Measurements from ENCODE around the gene ANKRD13D. TPM values are rescaled to one million over a fixed set of nuclear protein-coding genes. Genes with fewer than 3 reads are reported as not detected.

Gene ANKRD13D
- total and polyA plus RNA-seq, 2 of the 8 experiments (the other 6 are each of a cell fraction or from before 2014, with no cell fraction given), result 24.9 to 26.5 TPM

GRCh38 chr11:67316882-67317204 lies 27.7 kb downstream of the ANKRD13D start:
- no peak for TF ChIP-seq BRCA1 (IDR thresholded peaks at IDR 0.05; ENCODE audit: low read depth, low read length)
- TF ChIP-seq KDM5A (IDR thresholded peaks at IDR 0.05; ENCODE audit: low read length), result no peak
- no peak for TF ChIP-seq HDAC6 (IDR thresholded peaks at IDR 0.05; ENCODE audit: low read depth, low read length)
- no peak for TF ChIP-seq CTBP2 (IDR thresholded peaks at IDR 0.05; ENCODE audit: borderline replicate concordance, insufficient read depth, insufficient read length, low read length)
- no peak for TF ChIP-seq ZNF274 (IDR thresholded peaks at IDR 0.05; ENCODE audit: borderline replicate concordance, extremely low read depth, low read length)
- TF ChIP-seq EZH2 (IDR thresholded peaks at IDR 0.05; ENCODE audit: low read depth, low read length, severe bottlenecking), result no peak
- no peak for TF ChIP-seq CTCF (IDR thresholded peaks at IDR 0.05; ENCODE audit: control extremely low read depth in 1 of 3, insufficient read depth in 1 of 3, low read depth in 1 of 3, low read length in 3 of 3)
- TF ChIP-seq KDM1A (IDR thresholded peaks at IDR 0.05; ENCODE audit: borderline replicate concordance, low read length), result no peak
- TF ChIP-seq HDAC2 (IDR thresholded peaks at IDR 0.05; ENCODE audit: borderline replicate concordance in 1 of 2, low read depth in 2 of 2, low read length in 2 of 2), result no peak
- Histone ChIP-seq H3K4me3 (ENCODE audit: extremely low read depth in 1 of 4, insufficient read depth in 2 of 4, low read depth in 3 of 4, low read length in 4 of 4) (peak overlapping the region; percentile 41 to 89 (median 68)), H3K9ac (replicated peaks in 1 of 4; ENCODE audit: extremely low read depth in 1 of 4, low read depth in 3 of 4, low read length in 3 of 4) (0 out of 7 replicates have a peak overlapping the region, but pooled peaks of 2 of the 4 experiments have one; percentile 0 to 29), H3K27me3 (replicated peaks in 1 of 4; ENCODE audit: control insufficient read depth in 3 of 4, extremely low read depth in 1 of 4, insufficient read depth in 3 of 4, low read length in 3 of 4) (peaks cover 5 to 16% (median 11%) of the 10 kb centered on the region in 4 experiments; a peak in 6 of 7 replicates), H3K79me2 (ENCODE audit: control insufficient read depth in 1 of 2, insufficient read depth in 2 of 2, low read length in 2 of 2) (no peaks in the 10 kb centered on the region), H3K14ac (ENCODE audit: insufficient read length) (no peak overlapping the region), H2BK5ac (ENCODE audit: low read depth, low read length) (no peak overlapping the region), H2BK15ac (ENCODE audit: low read length) (no peak overlapping the region), H3K23ac (ENCODE audit: insufficient read length) (no peak overlapping the region), H4K5ac (ENCODE audit: insufficient read length, low read depth, low read length) (no peak overlapping the region), H3K18ac (ENCODE audit: extremely low read depth, low read length) (no peak overlapping the region; the same call in 1 of the 2 replicates), H4K20me1 (replicated peaks in 1 of 2; ENCODE audit: control insufficient read depth in 1 of 2, insufficient read depth in 2 of 2, low read length in 2 of 2) (peaks cover 0 to 3% of the 10 kb centered on the region in 2 experiments), H2AFZ (ENCODE audit: low read length) (peak overlapping the region; percentile 61; the same call in 1 of the 2 replicates), H4K91ac (replicated peaks; ENCODE audit: insufficient read length, low read length) (no peak overlapping the region), H2BK120ac (replicated peaks; ENCODE audit: low read depth, low read length) (no peak overlapping the region), H3K4me2 (ENCODE audit: insufficient read depth in 1 of 2, low read depth in 2 of 2, low read length in 2 of 2) (peak overlapping the region; percentile 68 to 86), H4K8ac (ENCODE audit: extremely low read depth, insufficient read depth, low read length) (no peak overlapping the region), H2AK5ac (ENCODE audit: low read depth, low read length) (no peak overlapping the region), H2BK20ac (ENCODE audit: low read length) (no peak overlapping the region), H3K36me3 (ENCODE audit: control insufficient read depth in 2 of 4, insufficient read depth in 4 of 4, low read length in 3 of 4) (0 out of 8 replicates have a peak, but pooled peaks cover 0 to 1% (median 0%) of the 10 kb centered on the region in 4 experiments), H3K4ac (replicated peaks; ENCODE audit: insufficient read length, low read depth, low read length) (no peak overlapping the region), H3K56ac (replicated peaks; ENCODE audit: insufficient read length, low read depth, low read length) (no peak overlapping the region), H3K9me3 (ENCODE audit: insufficient read depth in 2 of 2, low read depth in 1 of 2, low read length in 1 of 2) (no peaks in the 10 kb centered on the region), H3K79me1 (ENCODE audit: low read depth, low read length) (no peaks in the 10 kb centered on the region), H3K23me2 (ENCODE audit: low read depth, low read length) (peaks cover 3% of the 10 kb centered on the region; the same call in 1 of the 2 replicates), H3K27ac (ENCODE audit: low read depth, low read length) (no peak overlapping the region), H3K4me1 (replicated peaks in 1 of 4; ENCODE audit: control insufficient read depth in 3 of 4, insufficient read depth in 4 of 4, low read length in 3 of 4) (peaks cover 0 to 3% (median 0%) of the 10 kb centered on the region in 4 experiments; a peak in 2 of 7 replicates), H2BK12ac (ENCODE audit: low read depth, low read length) (no peak overlapping the region)
- DNase-seq (ENCODE audit: low read depth in 1 of 2, low spot score in 2 of 2), result no peak
- ChIA-PET CTCF (ENCODE audit: partially characterized antibody) (interaction anchor here (0.6 to 11.4 kb wide), 35 partner anchors 8 to 1025 kb away, joined by 3 to 186 read pairs (median 4); partner anchors contain the start of genes ANKRD13D, GRK2, POLD4 and TMEM151A), POLR2A (ENCODE audit: partially characterized antibody) (interaction anchor here (0.9 to 2.4 kb wide), 7 partner anchors 14 to 77 kb away, joined by 3 to 9 read pairs (median 7); partner anchors contain the start of gene SSH3)
- 3% methylated on average over 8 of the region's 10 CpGs; no CpG with 5 or more reads in 1 of the 2 experiments for WGBS, 2 experiments (ENCODE audit: extremely low coverage in 1 of 2, insufficient coverage in 1 of 2, insufficient read length in 1 of 2, insufficient replicate concordance in 2 of 2, low coverage in 1 of 2, low lambda C conversion rate in 2 of 2, missing lambda C conversion rate in 1 of 2)
- FAIRE-seq, result no peak
